Stimulated activated naive CD4-positive, alpha-beta T cell (primary cell): ENCODE measurements around the gene EGFL7.
A peak's percentile ranks its signal among the peaks of the same experiment; 100 is the strongest.

ENCODE experiments used
- DNase-seq, 6 experiments: peaks; one replicate each; lab custom pipeline; 2025; lab: John Stamatoyannopoulos, UW

Gene EGFL7

DNA sequence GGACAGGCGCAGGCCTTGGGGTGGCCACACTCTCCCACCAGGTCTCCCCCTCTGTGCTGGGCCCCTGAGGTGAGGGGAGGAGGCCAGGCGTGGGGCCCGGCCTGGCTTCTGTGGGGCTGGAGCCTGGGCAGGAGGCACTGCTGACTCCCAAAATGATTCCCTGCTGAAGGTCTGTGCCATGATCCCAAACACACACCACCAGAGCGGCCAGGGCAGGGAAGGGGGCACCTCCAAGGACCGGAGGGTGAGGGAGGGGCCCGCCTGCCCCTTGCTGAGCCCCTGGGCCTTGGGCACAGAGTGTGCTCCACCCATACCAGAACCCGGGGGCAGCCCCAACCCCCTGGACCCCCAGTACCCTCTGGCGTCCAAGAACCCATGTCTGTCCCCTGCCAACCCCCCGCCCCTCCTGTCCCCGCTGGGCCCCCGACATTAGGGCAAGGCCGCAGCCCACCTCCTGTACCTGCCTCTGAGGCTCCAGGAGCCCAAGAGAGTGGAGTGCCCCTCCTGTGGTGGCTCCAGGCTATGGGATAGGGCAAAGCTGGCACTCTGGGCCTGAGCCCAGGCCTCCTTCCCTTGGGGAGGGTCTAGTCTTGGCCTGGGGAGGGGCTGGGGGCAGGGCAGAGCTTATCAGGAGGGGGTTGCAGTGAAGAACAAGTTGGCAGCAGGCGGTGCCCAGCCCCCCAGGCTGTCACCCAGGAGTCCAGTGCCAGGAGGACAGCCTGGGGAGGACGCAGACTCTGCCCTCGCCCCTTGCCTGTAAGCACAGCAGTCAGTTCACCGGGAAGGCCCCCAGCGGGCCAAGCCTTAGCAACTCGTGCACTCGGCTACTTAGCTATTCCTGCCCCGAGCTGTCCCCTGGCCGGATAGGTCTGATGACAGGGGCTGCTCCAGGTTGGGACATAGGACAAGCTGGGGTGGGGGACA lies 2.6 kb upstream of the EGFL7 start:
- no peak for DNase-seq

DNA sequence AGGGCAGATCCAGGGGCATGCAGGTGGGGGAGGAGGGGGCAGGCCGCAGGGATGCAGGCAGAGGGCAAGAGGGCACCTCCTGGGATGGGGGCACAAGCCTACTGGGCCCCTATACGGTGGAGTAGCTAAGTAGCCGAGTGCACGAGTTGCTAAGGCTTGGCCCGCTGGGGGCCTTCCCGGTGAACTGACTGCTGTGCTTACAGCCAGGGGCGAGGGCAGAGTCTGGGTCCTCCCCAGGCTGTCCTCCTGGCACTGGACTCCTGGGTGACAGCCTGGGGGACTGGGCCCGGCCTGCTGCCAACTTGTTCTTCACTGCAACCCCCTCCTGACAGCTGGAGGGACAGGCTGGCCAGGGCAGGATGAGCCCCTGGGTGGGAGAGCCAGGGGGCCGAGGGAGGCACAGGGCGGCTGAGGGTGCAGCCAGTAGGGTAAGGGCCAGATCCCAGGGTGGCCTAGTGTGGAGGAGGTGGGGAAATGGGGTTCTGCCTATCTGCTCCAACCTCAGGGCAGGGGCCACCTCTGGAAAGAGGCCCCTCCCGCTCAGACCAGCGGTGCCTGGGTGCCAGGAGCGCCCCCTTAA lies 1.7 kb upstream of the EGFL7 start:
- DNase-seq: no peak

DNA sequence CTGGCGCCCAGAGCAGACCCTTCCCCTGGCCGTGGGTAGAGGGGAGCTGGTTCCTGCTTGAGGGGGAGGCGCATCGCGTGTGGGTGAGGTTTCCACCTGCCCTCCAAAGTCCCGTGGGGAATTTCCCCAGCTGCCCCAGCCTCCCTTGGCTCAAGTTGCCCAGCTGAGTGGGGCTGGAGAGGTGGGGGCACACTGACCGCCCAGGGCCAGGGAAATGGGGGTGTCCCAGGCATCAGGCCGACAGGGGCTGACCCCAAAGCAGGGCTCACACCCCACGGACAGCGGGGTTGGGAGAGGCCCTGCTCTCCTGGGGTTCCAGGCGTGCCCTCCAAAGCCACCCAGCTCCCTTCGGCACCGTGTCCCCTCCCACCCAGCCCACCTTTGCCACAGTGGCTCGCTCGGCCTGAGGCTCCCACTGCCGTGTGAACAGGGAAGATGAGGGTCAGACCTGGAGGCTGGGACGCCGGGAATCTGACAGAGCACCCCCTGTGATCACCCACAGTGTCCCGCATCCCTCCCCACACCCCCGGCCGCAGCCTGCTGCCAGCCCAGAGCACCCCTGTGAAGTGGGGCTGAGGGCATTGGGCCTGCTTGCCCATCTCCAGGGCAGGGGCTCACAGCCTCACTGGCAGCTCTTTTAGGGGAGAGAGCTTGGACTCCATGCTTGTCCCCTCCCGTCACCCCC lies 933 bp upstream of the EGFL7 start:
- no peak for DNase-seq

DNA sequence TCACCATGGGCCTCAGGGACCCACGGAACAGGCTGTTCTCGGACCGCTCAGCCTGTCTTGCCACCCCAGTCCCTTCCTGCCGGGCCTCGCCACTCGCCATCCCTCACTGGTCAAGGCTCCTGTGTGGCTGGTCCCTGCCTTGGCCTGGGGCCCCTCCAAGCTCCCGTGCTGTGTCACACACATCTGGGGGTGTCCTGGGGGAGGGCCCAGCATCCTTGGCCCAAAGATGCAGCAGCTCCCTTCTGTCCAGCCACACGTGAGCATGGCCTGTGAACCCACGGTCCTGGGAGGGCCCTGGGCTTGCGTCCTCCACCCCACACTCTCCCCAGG lies 425 bp upstream of the EGFL7 start:
- no peak for DNase-seq

DNA sequence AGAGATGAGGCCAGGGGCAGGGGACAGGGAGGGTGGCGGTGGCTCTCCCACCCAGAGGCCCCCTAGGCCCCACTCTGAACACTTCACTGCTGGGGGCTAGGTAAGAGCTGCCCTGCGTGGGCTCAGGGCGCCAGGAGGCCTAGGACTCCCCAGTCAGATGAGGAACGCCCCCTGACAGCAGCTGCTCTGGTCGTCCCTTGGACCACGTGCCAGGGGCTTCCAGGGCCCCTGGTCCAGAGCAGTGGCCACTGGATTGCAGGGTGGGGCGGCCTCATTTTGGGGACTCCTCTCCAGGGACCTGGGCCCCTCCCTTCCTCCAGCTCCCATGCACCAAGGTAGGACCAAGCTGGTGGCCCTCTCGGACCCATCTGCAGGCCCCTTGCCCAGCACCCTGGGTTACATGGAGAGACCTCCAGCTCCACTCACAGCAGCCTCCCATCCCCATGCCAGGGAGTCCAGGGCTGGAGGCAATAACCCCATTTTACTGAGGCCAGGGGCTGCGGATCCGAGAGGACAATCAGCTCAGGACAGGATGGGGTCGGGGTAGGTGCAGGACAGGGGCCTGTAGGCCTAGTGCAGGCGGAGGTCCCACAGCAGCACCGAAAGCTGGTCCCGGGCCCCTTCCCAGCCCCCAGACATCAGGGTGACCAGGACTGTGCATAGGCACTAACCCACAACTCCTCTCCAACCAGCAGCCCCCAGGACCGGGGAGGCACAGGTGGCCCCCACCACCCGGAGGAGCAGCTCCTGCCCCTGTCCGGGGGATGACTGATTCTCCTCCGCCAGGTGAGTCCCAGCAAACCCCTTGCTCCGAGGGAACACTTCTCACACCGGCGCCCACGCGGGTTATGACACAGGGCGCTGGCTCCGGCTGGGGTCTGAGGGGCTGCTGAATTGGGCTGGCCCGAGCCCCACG lies 1.5 kb downstream of the EGFL7 start:
- no peak for DNase-seq

DNA sequence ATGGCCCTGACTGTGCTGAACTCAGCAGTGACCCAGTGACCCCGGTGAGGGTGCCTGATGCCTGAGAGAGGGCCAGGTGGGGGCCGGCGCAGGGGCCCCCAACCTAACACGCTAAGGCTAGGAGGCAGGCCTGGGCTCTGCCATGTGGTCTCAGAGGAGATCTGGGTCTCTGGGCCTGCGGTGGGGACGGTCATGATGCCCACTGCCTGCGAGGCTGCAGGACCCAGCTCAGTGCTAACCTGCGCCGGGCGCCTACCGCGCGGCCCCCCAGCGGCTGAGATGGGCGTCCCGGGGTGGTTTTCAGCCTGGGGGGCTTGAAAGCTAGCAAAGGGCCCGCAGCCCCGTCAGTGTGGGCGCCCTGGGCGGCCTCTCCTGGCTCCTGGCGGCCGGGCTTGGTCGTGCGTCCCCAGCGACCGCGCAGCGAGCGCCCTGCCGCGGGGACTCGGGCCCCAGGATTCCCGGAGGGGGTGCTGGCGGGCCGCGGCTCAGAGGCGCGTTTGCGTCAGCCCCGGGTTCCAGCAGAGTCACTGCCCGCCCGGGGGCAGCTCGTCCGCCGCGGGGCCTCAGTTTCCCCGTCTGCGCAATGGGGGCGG lies 2.5 kb downstream of the EGFL7 start:
- no peak for DNase-seq

DNA sequence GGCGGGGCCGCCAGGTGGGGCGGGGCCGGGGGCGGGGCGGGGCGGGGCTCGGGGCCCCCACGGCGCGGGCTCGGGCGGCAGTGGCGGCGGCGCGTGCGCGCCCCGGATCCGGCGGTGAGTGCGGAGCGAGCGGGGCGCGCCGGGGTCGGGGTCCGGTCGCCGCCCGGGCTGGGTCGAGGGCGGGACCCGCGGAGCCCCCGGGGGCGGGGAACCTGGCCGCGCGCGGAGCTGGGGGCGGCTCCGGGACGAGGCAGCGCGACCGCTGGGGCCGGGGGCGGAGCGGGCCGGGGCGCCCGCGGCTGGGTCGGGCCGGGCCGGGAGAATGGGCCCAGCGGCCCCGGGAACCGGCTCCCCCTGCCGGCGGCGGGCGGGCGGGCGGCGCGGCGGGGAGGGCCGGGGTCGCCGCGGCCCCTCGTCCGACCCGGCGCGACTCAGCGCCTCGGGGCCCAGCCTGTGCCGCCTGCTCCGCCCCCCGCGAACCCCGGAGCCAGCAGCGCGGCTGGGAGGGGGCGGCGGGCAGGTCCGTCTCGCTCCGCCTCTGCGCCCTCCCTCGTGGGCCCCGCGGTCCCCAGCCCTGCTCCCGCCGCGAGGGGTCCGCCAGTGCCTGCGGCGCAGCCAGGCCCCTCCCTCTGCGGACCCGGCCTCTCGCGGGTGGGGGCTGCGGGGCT lies 3.1 kb downstream of the EGFL7 start:
- peak in 2 of 6 experiments; percentile 20 to 43 for DNase-seq

DNA sequence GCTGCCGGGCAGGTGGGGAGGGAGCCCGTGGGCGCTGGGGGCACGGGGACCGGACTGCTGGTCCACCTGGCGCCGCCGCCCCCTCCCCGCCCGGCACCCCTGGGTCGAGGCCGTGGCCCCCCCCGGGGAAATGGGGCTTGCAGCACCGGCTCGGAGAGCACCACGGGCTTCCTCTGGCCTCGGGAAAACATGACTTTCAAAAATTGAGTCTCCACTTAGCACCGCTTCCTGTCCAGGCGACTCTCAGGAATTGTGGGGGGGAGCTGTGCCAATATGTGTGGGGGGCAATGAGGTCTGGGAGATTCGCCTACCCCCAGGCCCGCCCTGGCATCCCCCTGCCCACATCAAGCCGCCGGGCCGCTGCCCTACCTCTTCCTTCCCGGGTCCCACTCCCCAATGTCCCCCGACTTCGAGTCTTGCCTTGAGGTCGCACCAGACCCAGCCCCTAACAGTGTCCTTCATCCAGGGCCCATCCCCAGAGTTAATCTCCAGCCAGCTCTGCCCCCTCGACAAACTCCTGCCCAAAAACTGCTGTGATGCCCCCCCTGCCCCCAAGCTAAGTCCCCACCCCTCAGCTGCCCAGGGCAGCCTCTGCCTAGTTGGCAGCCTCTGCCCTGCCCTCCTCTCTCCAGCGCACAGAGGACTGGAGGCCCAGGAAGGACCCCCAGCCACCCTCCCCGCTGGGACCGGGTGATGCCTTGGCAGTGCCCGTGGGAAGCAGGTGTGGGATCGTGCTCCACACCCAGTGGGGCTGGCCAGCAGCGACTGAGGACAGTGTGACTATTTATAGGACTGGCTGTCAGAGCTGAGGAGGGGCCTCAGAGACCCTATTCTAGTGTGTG lies 3.9 kb downstream of the EGFL7 start:
- DNase-seq: no peak

DNA sequence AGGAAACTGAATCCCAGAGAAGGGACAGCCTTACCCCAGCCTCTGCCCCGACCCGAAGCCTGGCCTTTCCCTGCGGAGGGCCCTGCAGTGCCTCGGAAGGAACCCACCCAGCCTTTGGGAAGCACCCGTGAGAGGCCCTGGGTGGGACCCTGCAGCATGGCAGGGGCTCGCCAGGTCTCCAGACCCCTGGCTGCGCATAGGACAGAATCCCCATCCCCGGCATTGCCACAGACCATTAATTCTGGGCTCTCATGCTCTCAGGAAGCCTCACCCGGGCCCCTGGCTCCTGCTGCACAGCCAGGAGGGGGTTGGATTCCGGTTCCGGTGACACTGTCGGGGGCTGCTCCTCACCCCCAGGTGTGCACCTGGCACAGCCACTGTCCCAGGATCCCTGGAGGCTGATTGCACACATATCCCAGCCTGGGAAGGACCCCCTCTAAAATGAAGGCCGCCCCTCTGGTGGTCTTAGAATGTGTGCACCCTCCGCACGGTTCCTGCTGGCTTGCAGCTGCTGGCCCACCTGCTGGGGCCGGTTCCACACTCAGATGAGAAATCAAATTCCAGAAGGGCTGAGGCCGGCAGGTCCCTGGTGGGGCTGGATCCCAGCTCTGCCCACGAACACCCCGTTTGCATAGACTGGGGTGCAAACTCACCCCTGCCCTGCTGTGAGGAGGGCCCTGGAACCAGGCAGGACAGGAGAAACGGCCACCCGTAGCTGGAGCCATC lies 4.7 kb downstream of the EGFL7 start:
- DNase-seq: no peak

DNA sequence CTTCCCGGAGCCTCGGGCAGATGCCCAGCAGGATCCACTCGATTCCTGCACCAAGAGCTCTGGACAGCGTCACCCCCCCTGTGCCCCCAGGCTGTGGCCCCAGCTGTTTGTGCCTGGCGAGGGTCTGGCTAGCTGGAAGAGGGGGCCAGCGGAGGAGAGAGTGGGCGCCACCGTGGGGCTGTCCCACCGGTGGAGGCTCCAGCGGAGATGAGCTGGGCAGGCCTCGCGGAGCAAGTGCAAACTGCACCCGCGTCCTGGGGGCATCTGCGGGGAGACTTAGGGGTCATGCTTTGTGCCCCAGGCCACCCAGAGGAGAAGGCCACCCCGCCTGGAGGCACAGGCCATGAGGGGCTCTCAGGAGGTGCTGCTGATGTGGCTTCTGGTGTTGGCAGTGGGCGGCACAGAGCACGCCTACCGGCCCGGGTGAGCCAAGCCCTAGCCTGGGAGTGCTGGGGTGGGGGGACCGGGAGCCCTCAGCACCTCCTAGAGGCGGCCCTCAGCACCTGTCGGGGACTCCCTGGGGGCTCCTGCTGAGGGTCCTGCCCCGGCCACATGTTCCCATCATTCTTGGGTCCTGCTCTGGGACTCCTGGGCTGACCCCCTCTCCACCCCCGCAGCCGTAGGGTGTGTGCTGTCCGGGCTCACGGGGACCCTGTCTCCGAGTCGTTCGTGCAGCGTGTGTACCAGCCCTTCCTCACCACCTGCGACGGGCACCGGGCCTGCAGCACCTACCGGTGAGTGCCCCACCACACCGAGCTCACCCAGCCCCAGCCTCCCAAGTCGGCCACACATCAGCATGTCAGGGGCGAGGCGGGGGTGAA lies 5.4 kb downstream of the EGFL7 start:
- no peak for DNase-seq

DNA sequence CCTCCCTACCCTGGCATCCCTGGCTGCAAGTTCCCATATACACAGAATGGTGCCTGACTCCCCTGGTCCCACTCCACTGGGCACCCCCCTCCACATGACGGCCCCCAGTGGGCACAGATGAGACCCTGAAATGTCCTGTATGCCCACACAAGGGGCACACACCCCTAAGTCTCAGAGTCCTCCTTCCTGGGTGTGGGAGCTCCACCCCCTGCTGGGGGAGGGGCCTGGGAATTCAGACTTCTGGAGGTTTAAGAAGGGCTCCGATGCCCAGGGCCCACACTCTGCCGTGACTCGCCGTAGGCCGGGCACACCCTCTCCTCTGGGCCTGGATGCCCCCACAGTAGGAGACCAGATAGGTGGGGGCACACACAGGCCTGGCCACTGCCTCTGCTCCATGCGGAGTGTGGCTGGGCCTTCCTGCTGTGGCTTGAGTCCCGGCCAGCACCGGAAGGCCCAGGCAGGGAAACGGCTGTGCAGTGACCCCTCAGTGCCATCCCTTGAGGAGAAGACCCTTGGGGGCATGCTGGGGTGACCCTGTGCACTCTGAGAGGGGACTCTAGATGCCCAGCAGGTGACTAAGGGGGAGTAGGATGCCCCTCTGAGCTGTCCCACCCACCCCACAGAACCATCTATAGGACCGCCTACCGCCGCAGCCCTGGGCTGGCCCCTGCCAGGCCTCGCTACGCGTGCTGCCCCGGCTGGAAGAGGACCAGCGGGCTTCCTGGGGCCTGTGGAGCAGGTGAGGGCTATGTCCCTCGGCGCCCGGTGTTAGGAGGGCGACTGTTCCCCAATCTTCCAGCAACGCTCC lies 6.5 kb downstream of the EGFL7 start:
- no peak for DNase-seq

DNA sequence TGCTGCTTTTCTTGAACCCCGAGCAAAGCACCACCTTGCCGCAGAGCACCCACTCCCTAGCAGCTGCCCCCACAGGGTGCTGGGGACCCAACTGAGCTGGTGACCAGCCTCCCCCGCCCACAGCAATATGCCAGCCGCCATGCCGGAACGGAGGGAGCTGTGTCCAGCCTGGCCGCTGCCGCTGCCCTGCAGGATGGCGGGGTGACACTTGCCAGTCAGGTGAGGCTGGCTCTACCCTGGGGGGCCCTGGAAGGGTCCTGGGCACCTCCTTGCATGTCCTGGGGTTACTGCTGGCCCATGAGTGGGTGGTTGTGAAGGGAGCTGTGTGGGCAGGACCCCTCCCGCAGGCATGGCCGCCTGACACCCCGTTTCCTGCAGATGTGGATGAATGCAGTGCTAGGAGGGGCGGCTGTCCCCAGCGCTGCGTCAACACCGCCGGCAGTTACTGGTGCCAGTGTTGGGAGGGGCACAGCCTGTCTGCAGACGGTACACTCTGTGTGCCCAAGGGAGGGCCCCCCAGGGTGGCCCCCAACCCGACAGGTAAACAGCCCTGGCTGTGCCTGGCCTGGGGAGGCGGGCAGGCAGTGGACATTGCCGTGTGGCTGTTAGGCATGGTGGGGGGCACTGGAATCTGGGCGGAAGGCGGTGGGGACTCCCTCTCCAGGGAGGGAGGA lies 7.2 kb downstream of the EGFL7 start:
- no peak for DNase-seq

DNA sequence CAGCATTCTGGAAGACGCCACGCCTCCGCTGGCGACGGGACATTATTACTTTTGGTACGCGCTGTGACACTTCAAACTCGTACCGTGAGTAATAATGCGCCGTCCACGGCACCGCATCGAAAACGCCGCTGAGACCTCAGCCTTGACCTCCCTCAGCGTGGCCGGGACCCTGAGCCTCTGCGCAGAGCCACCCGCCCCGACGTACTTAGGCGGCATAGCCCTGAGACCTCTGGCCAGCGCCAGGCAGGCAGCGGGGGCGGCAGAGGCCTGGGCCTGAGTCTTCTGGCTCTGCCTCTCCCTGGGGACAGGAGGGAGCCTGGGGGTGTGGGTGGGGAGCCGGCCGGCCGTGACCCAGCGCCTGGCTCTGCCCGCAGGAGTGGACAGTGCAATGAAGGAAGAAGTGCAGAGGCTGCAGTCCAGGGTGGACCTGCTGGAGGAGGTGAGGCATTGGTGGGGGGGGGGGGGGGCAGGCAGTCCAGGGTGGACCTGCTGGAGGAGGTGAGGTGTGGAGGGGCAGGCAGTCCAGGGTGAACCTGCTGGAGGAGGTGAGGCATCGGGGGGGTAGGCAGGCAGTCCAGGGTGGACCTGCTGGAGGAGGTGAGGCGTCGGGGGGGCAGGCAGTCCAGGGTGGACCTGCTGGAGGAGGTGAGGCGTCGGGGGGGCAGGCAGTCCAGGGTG lies 8.0 kb downstream of the EGFL7 start:
- no peak for DNase-seq

DNA sequence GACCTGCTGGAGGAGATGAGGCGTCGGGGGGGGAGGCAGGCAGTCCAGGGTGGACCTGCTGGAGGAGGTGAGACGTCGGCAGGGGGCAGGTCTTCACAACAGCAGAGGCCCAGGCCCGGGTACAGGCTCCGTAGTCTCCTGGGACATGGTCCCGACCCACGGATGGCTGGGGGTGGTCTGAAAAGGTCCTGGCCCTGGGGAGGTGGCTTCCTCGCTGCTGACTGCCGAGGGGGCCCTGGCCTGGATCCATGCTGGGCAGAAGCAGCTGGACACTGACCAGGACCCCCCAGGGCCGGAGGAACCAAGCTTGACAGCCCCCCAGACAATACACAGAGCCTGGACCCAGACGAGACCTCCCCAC lies 8.5 kb downstream of the EGFL7 start:
- no peak for DNase-seq

DNA sequence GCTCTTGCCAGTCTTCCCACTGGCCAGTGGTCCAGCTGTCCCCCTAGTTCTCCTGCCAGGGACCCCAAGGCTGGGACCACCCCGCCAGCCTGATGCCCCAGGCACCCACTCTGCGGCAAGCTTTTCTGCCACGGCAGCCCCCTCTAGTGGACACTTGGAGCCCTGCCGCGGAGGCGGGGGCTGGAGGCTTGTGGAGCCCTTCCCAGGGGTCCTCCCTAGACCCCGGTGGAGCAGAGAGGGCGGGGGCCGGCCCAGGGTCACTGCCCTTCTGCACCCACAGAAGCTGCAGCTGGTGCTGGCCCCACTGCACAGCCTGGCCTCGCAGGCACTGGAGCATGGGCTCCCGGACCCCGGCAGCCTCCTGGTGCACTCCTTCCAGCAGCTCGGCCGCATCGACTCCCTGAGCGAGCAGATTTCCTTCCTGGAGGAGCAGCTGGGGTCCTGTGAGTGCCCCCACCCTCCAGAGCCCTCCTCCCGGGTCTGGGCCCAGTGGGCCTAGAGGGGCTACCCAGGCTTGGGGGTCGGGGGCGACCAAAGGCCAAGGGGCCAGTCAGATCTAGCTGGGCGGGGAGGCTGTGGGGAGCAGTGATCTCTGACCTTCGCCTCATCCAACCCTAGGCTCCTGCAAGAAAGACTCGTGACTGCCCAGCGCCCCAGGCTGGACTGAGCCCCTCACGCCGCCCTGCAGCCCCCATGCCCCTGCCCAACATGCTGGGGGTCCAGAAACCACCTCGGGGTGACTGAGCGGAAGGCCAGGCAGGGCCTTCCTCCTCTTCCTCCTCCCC lies 9.1 kb downstream of the EGFL7 start:
- DNase-seq: peak in 4 of 6 experiments; percentile 8 to 36 (median 18)
